Myocyte (in vitro differentiated cells): ENCODE measurements around the gene TSPAN18. TPM values are rescaled to one million over a fixed set of nuclear protein-coding genes. Genes with fewer than 3 reads are reported as not detected.
A peak's percentile ranks its signal among the peaks of the same experiment; 100 is the strongest.

Source experiments
- DNase-seq: peaks from one replicate; pipeline ENCODE4 v3.0.0-alpha.2; 2012; ENCODE audit warnings: low read depth
- total RNA-seq: library from RNA; depleted of rRNA; stranded (reverse); fragments of >200 nt; gene quantifications from 2 replicates; pipeline ENCODE4 v1.2.3, GENCODE V29; 2014

Gene TSPAN18
- total RNA-seq, 1 donor from 2014 or later = 1.3 TPM

DNA sequence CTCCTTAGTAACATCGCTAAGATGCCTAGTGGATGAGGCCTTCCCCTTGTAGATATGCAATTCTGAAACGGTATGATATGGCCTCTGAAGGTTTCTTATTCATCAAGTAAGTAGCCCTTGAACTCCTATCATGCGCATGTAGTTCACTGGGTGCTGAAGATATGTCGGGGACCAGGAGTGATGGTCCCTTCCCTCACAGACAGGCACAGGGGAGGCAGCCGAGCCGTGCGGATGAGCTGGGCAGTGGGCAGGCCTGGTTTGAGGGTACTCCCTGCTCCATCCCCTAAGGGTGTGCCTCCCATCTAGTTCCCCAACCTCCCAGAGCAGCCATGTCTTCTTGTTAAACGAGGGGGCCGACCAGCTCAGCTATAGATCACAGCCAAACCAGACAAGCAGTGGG lies 183.8 kb downstream of the TSPAN18 start:
- DNase-seq = no peak

DNA sequence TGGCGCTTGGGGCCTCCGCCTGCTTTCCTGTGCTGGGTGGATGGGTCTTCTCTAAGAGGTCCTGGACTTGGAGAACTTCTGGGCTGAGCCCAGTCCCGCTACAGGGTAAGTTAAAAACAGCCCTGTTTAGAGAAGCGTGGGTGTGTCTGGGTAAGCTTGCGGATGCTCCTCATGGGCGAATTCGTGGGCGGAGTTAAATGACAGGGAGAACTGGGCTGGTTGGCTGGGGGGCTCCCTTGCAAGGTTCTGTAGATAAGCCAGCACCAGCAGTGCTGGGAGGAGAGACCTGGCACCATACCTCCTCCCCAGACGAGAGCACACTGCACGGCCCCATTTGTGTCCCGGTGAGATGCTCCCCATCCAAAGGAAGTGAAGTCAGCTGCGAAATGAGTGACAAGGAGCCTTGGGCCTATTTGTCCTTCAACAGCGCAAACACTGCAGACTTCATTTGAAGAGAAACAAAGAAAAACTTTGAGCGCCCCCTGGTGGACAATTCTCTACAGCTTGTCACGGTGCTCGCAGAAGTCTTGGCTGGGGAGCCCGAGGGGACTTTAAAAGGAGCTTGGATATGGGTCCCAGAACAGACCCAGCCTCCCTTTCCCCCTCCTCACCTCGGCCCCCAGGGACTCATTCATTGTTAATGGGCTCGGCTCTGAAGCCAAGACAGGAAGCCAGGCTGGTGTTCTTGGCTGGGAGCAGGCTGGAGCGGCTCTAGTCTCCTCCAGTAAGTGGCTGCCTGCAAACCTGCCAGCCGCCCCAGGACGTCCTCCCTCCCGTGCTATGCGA lies 184.5 kb downstream of the TSPAN18 start:
- peak; percentile 88 for DNase-seq

DNA sequence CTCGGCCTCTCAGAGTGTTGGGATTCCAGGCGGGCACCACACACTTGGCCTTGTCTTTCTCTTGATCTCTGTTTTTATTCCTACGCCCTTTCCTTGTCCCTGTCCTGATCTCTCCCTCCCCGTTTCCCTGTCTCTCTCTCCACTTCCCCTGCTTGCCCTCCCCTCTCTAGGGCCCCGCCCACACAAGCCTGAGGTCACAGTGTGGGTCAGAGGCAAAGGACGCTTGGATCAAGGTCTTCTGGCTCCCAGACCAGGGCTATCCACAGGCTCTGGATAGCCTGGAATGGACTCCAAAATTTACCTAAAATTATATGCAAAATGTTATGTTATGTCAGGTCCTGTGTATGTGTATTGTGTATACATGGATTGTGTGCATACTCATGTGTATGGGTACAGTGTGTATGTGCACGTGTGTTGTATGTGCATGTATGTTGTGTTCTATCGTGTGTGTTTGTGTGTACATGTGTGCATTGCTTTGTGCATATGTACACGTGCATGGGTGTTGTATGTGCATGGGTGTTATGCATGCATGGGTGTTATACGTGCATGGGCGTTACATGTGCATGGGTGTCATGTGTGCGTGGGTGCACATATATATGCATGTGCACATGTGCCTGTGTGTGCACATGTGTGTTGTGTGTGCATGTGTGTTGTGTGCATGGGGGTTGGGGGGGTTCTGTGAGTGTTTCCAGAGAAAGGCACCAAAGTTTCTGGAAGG lies 185.7 kb downstream of the TSPAN18 start:
- DNase-seq = no peak

DNA sequence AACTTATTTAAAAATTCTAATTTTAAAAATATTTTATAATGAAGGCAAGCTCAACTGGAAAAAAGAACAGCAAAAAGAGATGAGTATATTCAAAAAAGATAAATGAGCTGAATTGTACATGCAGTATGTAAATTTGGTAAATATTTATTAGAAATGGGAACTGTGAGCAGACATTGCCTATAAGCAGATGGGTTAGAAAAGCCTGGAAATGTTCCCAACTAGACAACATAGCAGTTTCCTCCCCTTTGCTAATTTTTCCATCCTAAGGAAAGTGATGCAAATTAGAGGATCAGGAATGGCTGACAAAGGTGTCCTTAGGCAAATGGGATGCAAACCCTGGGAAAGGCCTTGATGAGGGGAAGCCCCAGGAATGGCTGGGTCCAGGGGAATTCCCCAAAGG lies 186.7 kb downstream of the TSPAN18 start:
- no peak for DNase-seq

DNA sequence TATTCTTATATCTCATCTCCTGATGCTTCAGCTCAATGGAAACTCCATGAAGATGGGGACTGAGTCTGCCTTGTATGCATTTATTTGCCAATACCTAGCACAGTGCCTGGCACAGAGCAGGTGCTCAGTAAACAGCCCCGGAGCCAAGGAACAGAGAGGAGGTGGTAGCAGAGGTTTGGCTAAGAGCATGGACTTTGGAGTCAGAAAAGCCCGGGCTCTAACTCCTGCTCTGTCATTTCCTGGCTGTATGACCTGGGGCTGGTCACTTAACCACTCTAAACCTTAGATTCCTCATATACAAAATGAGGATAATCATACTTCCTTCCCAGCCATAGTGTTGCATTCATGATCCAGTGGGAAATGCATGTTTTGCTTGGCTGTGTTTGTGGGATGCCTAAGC lies 187.3 kb downstream of the TSPAN18 start:
- DNase-seq = no peak

DNA sequence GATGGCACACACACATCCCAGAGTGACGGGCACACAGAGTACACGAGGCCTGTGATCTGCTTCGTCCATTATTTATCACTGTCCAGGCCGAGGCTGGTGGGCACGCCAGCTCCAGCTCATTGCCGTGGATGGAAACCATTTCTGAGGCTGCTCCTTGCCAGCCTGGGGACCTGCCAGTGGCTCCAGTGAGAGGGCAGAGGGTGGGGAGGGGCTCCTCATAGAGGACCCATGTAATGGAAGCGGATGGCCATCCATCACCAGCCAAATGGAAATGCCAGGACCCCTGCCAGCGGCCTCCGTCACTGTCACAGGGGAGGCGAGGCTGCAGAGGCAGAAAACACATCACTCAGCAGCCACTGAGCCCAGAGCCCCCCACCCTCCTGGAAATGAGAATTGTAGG lies 188.2 kb downstream of the TSPAN18 start:
- no peak for DNase-seq

DNA sequence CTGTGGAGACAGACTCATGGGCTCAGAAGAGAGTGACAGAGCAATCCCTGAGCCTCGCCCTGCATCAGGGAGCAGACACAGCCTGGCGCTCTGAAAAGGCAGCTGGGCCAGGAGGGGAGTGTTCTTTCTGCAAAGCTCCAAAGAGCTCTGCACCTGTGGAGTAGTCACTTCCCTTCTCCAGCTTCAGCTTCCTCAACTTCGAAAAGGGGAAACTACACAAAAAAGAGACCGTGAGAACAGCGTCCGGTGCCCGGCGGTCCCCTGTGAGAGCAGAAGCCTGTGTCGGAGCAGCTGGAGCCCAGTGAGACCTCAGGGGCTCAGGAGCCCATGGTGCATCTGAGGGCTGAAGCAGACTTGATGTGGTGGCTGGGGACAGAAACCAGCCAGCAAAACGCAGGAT lies 188.9 kb downstream of the TSPAN18 start:
- DNase-seq = no peak

DNA sequence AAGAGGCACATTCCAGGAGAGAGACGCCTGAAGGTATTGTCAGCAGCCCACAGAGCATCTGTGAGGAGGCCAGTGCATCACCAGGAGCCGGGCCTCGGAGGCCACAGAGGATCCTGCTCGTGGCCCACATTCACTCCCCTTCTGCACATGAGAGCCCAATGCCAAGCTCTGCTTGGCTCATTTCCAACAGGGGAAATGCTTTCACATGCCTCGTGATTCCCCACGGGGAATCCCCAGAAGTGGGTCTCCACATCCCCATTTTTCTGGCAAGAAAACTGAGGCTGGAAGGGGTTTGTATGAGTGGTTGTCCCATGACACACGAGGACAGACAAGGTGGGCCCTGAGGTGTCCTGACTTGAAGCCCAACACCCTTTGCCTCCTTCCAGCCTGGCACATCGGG lies 189.6 kb downstream of the TSPAN18 start:
- DNase-seq = no peak

DNA sequence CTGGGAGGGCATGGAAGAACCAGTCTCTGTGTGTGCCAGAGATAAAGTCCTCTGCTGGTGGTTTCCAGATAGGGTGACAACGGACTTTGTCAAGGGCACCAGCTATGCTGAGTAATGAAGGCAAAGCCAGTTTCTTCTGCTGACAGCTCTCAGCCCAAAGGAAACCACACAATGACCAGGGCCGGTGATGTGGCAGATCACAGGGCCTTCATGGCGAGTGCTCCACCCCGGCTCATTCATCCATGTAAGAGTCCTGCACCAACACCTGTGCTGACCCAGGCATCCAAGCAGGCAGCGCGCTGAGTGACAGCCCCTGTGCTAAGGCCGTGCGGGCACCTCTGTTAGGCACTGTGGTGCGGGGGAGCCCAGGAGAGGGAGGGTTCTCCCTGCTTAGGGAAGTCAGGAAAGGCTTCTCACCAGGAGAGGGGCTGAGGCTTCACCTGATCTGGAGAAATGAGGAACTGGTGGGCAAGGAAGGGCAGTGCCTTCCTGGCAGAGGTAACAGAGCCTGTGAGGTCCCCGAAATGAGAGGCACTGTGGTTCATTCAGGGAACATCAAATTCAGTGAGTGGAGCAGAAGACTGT lies 190.1 kb downstream of the TSPAN18 start:
- no peak for DNase-seq

DNA sequence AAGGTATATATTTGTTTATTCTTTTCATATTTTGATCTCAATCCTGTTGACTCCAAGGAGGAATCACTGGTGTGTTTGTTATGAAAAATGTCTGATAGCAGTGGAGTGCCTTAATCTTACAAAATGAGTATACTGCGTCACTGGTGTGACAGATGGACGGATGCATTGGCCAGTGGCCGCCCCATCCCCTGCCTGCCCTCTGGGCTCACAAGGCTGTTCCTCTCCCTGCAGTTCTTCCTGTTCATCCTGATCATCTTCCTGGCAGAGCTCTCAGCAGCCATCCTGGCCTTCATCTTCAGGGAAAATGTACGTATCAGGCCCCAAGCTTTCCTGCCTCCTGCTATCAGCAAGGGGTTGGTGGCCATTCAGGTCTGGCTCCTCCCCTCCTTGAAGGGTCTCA lies 191.0 kb downstream of the TSPAN18 start:
- no peak for DNase-seq

DNA sequence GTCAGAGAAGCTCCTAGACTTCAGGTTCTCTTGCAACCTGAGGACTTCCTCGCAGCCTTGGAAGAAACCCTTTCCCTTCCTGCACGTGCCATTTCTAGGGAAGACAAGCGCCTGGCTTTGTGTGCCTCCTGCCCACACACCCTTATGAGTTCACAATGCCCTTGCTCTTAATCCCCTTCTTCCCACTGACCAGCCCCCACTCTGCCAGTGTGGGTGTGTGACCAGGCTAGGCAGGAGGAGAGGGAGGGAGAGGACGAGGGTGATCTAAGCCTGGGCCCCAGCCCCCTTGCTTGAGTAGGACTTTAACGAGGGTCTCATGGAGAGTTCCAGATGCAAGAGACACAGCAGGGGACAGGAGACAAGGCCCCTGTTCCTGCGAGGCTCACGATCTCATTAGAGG lies 193.7 kb downstream of the TSPAN18 start:
- no peak for DNase-seq

DNA sequence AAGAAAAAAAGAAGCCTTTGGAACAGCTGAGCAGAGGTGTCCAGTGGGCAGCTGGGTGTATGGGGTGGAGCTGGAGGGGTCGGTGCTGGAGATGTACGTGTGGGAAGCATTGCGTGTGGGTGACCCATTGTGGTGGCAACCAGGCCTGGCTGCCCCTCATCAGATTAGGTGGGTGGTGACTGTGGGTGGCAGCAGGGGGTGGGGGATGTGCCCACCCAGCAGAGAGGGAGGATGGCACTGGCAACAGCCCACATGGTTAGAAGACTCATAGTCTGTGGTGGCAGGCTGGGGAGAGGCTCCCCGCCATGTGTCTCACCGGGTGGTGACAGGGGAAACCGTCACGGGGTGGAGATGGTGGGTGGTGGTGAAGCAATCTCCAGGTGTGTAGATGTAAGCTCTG lies 196.4 kb downstream of the TSPAN18 start:
- DNase-seq = no peak

DNA sequence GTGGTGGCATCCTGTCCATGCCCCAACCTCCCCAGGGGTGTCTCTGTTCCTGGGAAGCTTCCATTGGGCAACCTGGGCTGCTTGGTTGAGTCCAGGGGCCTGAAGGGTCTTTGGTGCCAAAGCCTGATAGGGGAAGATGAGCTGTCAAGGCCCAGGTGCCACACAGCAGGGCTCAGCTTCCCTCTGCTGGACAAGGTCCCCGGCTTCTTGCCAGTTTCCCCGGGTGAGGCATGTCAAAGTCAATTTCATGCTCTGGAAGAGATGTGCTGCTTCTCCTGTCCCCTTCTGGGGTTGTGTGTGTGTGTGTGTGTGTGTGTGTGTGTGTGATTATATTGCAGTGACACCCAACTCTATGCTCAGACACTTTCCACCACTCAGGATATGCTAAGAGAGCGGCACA lies 197.0 kb downstream of the TSPAN18 start:
- DNase-seq = no peak

DNA sequence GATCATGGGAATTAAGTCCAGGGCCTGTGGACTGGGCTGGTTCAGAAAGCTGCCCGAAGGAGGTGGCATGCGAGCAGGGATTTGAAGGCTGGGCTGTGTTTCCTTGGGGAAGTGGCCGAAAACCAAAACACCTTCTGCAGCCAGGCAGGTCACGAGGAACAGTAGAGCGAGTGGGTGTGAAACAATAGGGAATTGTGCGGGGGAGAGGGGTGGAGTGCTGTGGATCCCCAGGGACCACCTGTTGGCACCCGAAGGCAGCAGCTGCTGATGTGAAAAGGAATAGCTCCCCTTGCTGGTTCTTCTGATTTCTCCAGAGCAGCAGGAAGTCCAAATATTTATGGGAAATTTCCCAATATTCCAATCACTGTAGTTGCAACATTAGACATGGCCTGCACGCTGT lies 199.3 kb downstream of the TSPAN18 start:
- DNase-seq = no peak

DNA sequence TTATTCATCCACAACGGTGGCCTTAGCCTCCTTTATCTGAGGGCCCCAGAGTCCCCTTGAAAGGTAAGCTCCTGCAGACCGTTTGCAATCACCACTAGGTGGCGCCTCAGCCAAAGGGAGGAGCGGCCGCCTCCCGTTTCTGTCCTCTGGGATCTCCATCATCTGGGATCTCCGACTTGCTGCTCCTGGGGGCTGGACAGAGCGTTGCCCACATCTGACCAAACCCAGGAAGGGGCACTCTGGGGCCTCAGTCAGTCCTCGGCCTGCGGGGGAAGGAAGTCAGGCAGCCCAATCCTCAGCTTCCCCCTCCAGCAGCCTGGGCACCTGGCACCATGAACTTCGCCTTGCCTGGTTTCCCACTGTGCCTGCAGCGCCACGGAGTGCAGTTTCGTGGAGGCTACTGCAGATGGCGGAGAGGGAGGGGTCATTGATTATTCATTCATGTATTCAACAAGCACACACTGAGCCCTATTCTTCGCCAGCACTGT lies 200.5 kb downstream of the TSPAN18 start:
- DNase-seq = peak; percentile 77

DNA sequence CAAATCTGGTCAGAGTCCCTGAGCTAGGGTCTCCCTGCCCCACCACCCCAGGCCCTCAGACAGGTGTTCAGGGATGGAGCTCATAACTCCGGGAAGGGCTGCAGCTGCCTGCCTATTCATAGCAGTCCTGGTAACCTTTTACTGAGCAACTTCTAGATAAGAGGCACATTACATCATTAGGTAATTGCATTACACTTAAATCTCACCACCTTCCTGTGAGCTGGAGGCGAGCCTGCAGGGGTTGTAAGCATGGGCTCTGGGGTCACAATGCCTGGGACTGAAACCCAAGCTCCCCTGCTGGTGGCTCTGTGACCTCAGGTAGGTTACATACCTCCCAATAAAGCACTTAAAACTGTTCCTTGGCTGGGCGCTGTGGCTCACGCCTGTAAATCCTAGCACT lies 201.4 kb downstream of the TSPAN18 start:
- DNase-seq = no peak

DNA sequence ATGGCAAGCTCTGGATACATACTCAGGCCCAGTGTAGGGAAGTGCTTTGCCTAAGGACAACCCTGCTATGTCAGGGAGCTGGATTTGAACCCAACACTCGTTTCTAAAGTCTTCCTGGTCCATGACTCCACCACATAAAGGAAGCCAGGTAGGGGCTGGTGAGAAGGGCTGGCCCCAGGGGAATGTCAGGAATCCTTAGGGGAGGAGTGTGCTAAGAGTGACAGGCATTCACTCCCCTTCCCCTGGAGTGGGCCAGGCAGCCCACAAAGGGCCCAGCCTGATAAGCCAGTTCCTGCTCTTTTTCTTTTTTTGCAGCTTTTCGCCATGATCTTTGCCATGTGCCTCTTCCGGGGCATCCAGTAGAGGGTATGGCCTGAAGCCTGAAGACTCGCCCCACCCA lies 202.1 kb downstream of the TSPAN18 start:
- DNase-seq = no peak

DNA sequence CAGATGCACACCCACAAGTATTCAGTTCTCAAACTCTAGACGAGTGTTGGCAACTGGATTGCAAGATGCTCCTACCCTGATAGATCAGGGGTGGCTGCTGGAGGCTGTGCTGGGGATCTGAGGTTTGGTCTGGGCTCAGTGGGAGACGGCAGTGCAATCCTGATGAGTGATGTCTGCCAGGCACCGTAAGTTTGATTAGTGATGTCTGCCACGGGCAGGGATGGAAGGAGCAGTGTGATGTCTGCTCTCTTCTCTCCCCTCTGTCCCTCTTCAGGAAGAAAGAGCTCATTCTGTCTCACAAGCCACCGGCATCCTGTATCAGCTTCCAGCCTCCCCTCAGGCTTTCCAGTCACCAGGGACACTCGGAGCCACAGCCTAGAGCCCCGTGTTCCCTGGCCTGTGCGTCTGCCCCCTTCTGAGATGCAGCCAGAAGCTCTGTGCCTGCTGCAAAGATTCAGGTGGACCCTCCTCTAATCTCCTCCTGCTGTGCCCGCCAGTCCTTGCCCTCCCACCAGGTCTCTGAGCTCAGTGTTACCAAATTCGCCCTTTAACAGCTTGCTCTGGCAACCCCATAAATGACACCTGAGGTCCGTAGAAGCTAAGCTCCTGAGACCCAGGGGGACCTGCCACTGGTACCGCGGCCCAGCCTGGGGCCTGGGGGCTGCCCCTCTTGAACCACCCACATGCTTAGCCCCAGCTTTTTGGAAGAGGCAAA lies 204.0 kb downstream of the TSPAN18 start:
- DNase-seq = no peak

DNA sequence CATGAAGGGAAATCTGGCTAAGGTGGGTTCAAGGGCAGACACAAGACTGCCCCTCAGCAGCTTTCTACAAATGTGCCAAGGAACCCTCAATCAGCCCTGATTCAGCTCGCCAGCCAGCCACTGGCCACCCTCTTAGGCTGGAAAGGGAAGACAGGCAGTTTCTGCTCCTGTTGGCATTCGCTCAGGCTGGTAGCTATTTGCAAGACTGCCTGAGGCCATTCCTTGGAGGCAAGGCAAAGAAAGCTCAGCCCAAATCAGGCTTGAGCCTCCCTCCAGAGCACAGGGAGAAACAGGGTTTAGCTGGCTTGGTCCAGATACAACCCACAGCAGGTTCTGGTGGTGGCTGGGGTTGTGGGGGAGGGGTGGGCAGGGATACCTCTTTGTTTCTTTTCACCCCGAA lies 204.7 kb downstream of the TSPAN18 start:
- DNase-seq = no peak

DNA sequence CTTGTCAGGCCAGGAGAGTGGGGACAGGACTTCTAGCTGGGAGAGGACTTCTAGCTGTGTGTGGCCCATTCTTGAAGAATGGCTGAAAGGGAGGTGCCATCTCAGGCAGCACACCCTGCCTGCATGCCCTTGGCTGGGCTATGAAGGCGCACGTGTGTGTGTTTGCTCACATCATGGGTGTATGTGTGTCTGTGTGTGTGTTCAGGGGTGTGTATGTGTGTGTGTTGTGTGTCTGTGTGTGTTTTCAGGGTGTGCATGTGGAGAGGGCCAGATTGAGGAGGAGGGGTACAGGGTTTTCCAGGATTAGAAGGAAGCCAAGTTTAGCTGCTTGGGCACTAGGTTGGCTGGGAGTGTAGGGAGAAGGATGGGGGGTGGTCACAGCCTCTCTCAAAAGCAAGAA lies 207.3 kb downstream of the TSPAN18 start:
- DNase-seq = no peak

DNA sequence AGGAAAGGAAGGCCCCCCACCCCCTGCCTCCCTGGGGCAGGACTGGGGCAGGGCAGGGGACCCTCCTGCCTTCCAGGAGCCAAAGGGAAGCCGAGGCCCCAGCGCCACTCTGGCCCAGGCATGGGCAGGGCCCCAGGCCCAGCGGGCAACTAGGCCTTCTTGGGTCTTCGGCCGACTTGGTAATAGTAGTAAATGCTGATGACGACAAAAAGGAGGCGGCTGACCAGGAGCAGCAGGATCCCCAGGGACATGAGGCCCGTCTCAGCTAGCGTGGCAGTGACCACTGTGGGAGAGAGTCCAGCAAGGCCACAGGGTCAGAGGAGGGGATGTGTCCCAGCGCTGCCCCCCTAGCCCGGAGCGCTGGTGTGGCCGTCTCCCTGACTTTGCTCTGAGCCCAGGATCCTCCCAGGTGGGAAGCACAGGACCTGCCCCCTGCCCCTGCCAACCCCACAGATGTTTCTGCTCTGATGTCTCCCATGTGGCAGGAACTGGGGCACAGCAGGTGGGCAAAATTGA lies 208.0 kb downstream of the TSPAN18 start:
- DNase-seq = no peak

DNA sequence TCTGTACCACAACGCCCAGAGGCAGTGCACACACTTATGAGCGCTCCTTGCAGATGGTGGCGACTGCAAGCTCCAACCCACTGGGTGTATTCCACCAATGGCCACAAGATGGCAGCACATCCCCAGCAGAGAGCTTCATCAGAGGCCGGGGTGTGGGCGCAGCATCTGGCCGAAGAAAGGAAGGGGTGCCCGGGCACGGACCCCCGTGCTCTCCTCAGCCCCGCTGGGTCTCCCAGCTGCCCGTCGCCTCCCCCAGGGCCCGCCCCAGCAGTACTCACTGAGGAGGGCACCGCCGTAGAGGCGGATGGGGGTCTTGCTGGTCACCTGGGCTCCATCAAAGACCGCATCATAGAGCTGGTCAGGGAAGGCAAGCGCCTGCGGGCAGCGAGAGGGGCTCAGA lies 209.8 kb downstream of the TSPAN18 start:
- DNase-seq = peak; percentile 81
